Smooth muscle cell (in vitro differentiated cells): ENCODE measurements around the gene FAM221A. TPM values are rescaled to one million over a fixed set of nuclear protein-coding genes. Genes with fewer than 3 reads are reported as not detected.
"Not testable (repeated sequence)": the region's sequence is repeated elsewhere in the genome, so short reads cannot be mapped to it uniquely, and the experiment has no call there.

Experiments
- DNase-seq: peaks from one replicate; lab custom pipeline; 2025; ENCODE audit not compliant: unreplicated experiment; lab: John Stamatoyannopoulos, UW
- H2AFZ ChIP-seq: fragments of 200-600 bp; sonication (generic); 2 replicates; pipeline ENCODE4 v1.6.0; 2016; ENCODE audit warnings: antibody characterized with exemption, low read depth, mild to moderate bottlenecking
- H3F3A ChIP-seq: fragments of 200-600 bp; sonication (generic); 2 replicates; pipeline ENCODE4 v1.6.0; 2017; ENCODE audit warnings: antibody characterized with exemption, low read depth
- H3K27ac ChIP-seq: fragments of 200-600 bp; sonication (generic); 2 replicates; pipeline ENCODE4 v1.5.1; 2016; ENCODE audit warnings: low read depth, mild to moderate bottlenecking
- H3K27me3 ChIP-seq: fragments of 200-600 bp; sonication (generic); 2 replicates; pipeline ENCODE4 v1.6.1; 2016; ENCODE audit warnings: low read depth, mild to moderate bottlenecking
- H3K36me3 ChIP-seq: fragments of 200-600 bp; sonication (generic); 2 replicates; pipeline ENCODE4 v1.5.1; 2016; ENCODE audit warnings: low read depth
- H3K4me1 ChIP-seq: fragments of 200-600 bp; sonication (generic); 2 replicates; pipeline ENCODE4 v1.5.1; 2016; ENCODE audit warnings: low read depth
- H3K4me2 ChIP-seq: fragments of 200-600 bp; sonication (generic); 2 replicates; pipeline ENCODE4 v1.6.0; 2016; ENCODE audit warnings: mild to moderate bottlenecking
- H3K4me3 ChIP-seq: fragments of 200-600 bp; sonication (generic); 2 replicates; pipeline ENCODE4 v1.5.1; 2016; ENCODE audit warnings: mild to moderate bottlenecking
- H3K79me2 ChIP-seq: fragments of 200-600 bp; sonication (generic); 2 replicates; pipeline ENCODE4 v1.6.0; 2016; ENCODE audit warnings: low read depth, mild to moderate bottlenecking
- H3K9ac ChIP-seq: fragments of 200-600 bp; sonication (generic); 2 replicates; pipeline ENCODE4 v1.6.0; 2016; ENCODE audit warnings: low read depth
- H3K9me3 ChIP-seq: fragments of 200-600 bp; sonication (generic); replicated peaks from 2 replicates; pipeline ENCODE4 v1.5.1; 2016; ENCODE audit warnings: low read depth
- H4K20me1 ChIP-seq: fragments of 200-600 bp; sonication (generic); 2 replicates; pipeline ENCODE4 v1.6.0; 2016; ENCODE audit warnings: low read depth
- CTCF ChIP-seq: fragments of 200-600 bp; sonication (generic); IDR thresholded peaks from 2 replicates; pipeline ENCODE4 v1.5.1; 2017; ENCODE audit warnings: borderline replicate concordance, mild to moderate bottlenecking, antibody characterized with exemption; ENCODE audit not compliant: insufficient read depth, poor library complexity, severe bottlenecking
- whole genome bisulfite sequencing: methylation state at CpG from one replicate; pipeline ENCODE4 v1.1.7; 2016; ENCODE audit warnings: low lambda C conversion rate; 5-methylcytosine and 5-hydroxymethylcytosine counted together
- polyA plus RNA-seq: library from polyadenylated mRNA; unstranded; fragments of >200 nt; fragmentation: Nextera tagmentation; extraction: Ambion mirVana; gene quantifications from 2 replicates; pipeline ENCODE4 v1.2.1, GENCODE V29; 2016
- total RNA-seq: library from RNA; depleted of rRNA; stranded (reverse); fragments of >200 nt; gene quantifications from 2 replicates; pipeline ENCODE4 v1.2.3, GENCODE V29; 2014

The FAM221A gene
- total and polyA plus RNA-seq, 2 experiments from 2014 or later: 0.78 to 3.0 TPM

GRCh38 chr7:23721456-23721855 lies 41.5 kb downstream of the FAM221A start:
- 43% methylated on average over 4 of the region's 4 CpGs for WGBS
- TF ChIP-seq CTCF: no peak
- Histone ChIP-seq H4K20me1 (no peaks in the 10 kb centered on the region), H3K4me2 (peak overlapping the region; percentile 50), H3K4me3 (no peak overlapping the region), H3K79me2 (no peaks in the 10 kb centered on the region), H3K27ac (no peak overlapping the region), H3K9ac (no peak overlapping the region), H3K9me3 (no peaks in the 10 kb centered on the region), H3K4me1 (no peaks in the 10 kb centered on the region), H3K36me3 (no peaks in the 10 kb centered on the region), H3K27me3 (no peaks in the 10 kb centered on the region), H2AFZ (peak overlapping the region; percentile 63), H3F3A (no peaks in the 10 kb centered on the region)
- no peak for DNase-seq

GRCh38 chr7:23722587-23723216 lies 42.7 kb downstream of the FAM221A start:
- not testable (repeated sequence) for H3K79me2 ChIP-seq, H3K9me3 ChIP-seq, H3K9ac ChIP-seq, H3K4me3 ChIP-seq, H3K4me2 ChIP-seq, H3K27ac ChIP-seq, H3K36me3 ChIP-seq, DNase-seq, H3K27me3 ChIP-seq, H4K20me1 ChIP-seq, H2AFZ ChIP-seq, H3F3A ChIP-seq, H3K4me1 ChIP-seq
- WGBS: 92% methylated on average over 21 of the region's 21 CpGs

- H3K27me3 ChIP-seq, H3K4me2 ChIP-seq, H3K36me3 ChIP-seq, H3K79me2 ChIP-seq, H3K4me1 ChIP-seq, H4K20me1 ChIP-seq, H3K27ac ChIP-seq, H3K9me3 ChIP-seq, DNase-seq, H3F3A ChIP-seq, H2AFZ ChIP-seq, H3K9ac ChIP-seq, H3K4me3 ChIP-seq: not testable (repeated sequence)
- WGBS: 45% methylated on average over 4 of the region's 4 CpGs
Measured at GRCh38 chr7:23724113-23724512, 44.1 kb downstream of the FAM221A start.

- Histone ChIP-seq H3K9me3 (no peaks in the 10 kb centered on the region), H3K9ac (no peak overlapping the region), H3K79me2 (no peaks in the 10 kb centered on the region), H3K36me3 (no peaks in the 10 kb centered on the region), H3K4me3 (no peak overlapping the region), H2AFZ (no peak overlapping the region), H3K4me2 (no peak overlapping the region), H4K20me1 (no peaks in the 10 kb centered on the region), H3K4me1 (no peaks in the 10 kb centered on the region), H3K27me3 (no peaks in the 10 kb centered on the region), H3K27ac (no peak overlapping the region), H3F3A (no peaks in the 10 kb centered on the region)
- no peak for DNase-seq
- TF ChIP-seq CTCF: no peak
Measured at GRCh38 chr7:23742051-23742450, 62.1 kb downstream of the FAM221A start.

- 92% methylated on average over 4 of the region's 4 CpGs for WGBS
- TF ChIP-seq CTCF: no peak
Measured at GRCh38 chr7:23743226-23743625, 63.2 kb downstream of the FAM221A start.

More at GRCh38 chr7:23743226-23743625, 63.2 kb downstream of the FAM221A start:
- Histone ChIP-seq H2AFZ (no peak overlapping the region), H3K4me3 (no peak overlapping the region), H3K4me1 (no peaks in the 10 kb centered on the region), H3K36me3 (no peaks in the 10 kb centered on the region), H3K27me3 (no peaks in the 10 kb centered on the region), H3K27ac (no peak overlapping the region), H3K79me2 (no peaks in the 10 kb centered on the region), H3K4me2 (no peak overlapping the region), H3K9ac (no peak overlapping the region), H4K20me1 (no peaks in the 10 kb centered on the region), H3K9me3 (no peaks in the 10 kb centered on the region), H3F3A (no peaks in the 10 kb centered on the region)
- no peak for DNase-seq
